Activated CD8-positive, alpha-beta memory T cell treated with anti-CD3 and anti-CD28 coated beads for 1 hour (primary cell): Measurements from ENCODE around the gene DCLRE1C.
"Not testable (repeated sequence)": the region's sequence is repeated elsewhere in the genome, so short reads cannot be mapped to it uniquely, and the experiment has no call there.

Source experiments
- DNase-seq, 2 donors: peaks; one replicate each; pipeline ENCODE4 v3.0.0-alpha.2; 2020; ENCODE audit warnings: low read depth in 1 of 2; ENCODE audit errors: extremely low read depth in 1 of 2

The DCLRE1C gene

DNA sequence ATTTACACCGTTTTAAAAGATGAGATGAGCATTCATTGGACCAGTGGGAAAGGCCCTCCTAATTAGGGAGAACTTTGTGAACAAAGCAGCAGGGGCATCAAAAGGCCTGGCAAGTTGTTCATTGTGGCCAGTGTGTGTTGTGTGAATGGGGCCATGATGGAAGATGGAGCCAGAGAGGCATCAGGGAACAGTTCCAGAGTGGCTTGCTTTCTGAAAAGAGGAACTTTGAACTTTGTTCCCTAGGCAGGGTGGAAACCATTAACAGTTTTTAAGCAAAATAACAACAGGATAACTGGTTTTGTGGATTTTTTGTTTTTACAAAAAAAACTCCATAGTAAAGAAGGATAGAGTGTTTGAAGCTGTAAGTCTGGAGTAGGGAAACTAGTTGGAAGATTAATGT, 62.7 kb downstream of the DCLRE1C start:
- no peak for DNase-seq

DNA sequence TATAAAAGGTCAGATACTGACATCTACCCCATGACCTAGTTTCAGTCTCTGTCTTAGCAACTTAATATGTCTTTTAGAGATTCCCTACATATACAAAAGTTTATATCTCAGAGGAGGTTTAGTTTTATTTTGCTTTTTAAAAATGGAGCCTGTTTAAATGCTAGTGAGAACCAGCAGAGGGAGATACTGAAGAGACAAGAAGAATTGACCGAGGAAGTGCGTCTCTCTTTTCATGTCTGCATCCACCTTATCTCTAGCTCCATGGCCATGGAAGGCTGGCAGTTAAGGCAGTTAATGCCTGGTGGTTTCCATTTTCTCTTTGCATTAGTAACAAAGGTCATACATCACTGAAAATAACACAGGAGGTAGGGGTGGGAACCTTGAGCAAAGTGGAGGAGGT, 64.6 kb downstream of the DCLRE1C start:
- DNase-seq: no peak

DNA sequence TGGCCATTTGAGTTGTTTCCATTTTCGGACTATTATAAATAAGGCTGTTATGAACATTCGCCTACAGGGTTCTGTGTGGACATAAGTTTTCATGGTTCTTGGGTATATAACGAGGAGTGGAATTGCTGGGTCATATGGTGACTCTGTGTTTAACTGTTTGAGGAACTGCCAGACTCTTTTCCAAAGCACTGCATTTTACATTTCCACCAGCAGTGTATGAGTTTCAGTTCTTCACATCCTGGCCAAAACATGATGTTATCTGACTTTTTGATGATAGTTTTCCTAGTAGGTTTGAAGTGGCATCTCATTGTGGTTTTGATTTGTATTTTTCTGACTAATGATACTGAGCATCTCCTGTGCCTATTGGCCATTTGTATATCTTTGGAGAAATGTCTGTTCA, 69.8 kb downstream of the DCLRE1C start:
- no peak for DNase-seq

DNA sequence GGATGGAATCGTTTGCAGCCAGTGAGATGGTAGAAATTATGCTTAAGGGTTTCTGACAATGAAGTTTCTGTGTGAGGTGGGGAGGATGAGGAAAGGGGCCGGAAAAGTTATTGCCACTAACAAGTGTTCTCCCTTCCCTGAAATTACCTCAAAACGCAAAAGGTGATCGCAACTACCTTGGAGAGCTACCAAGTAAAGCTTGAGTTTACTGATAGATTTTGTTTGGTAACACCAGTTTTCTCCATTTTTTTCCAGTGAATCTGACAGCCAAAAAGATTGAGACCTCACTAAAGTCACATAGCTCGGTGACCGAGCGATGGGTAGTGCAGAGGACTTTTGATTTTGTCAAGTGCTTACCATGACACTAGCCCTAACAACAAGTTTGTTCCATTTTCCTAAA, 73.7 kb downstream of the DCLRE1C start:
- DNase-seq: no peak

DNA sequence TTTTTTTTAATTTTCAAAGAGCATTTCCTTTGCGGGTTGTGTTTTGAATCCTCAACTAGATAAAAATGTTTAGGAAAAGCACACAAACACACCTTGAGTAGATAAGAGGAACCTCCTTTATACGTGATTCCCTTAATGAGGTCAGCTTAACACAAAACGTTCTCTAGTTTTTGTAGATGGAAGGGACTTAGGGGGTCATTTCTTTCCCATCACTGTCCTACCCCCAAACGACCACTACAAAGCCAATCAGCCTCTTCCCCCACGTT, 74.0 kb downstream of the DCLRE1C start:
- no peak for DNase-seq

DNA sequence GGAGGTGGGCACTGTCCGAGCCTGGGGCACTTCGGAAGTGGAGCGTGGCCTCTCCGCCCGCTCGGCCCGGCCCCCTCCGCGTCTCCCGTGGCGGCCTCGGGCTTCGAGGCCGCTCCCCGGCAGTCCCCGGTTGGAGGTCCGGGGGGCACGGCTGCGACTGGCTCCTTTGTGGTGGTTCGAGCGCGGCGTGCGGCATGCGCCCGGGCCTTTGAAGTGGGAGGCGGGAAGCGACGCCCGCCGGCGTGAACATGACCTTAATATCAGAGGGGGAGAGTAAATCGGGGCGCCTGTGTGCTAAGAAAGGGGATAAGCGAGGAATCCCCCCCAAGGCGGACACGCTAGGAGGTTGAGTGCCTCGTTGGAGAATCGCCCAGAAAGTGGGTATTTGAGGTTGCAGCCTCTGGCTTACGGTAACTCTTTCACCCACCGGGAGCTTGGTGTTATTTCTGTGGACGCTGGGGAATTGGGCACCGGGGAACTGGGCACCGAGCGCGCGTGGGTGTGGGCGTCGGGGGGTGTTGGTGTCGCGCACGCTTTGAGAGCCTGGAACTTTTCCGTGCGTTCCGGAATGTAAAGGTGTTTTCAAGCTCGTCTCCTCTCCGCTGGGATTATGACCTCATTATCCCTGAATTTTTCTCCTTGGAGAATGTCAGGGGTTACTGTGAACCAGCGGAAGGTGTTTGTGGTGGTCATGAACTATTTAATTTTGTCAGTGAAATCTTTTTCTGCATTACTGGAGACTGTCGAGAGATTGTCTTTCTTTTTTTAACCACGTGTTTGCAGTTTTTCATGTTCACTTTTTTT, 74.6 kb downstream of the DCLRE1C start:
- DNase-seq: peak in 1 of 2 donors; percentile 6

DNA sequence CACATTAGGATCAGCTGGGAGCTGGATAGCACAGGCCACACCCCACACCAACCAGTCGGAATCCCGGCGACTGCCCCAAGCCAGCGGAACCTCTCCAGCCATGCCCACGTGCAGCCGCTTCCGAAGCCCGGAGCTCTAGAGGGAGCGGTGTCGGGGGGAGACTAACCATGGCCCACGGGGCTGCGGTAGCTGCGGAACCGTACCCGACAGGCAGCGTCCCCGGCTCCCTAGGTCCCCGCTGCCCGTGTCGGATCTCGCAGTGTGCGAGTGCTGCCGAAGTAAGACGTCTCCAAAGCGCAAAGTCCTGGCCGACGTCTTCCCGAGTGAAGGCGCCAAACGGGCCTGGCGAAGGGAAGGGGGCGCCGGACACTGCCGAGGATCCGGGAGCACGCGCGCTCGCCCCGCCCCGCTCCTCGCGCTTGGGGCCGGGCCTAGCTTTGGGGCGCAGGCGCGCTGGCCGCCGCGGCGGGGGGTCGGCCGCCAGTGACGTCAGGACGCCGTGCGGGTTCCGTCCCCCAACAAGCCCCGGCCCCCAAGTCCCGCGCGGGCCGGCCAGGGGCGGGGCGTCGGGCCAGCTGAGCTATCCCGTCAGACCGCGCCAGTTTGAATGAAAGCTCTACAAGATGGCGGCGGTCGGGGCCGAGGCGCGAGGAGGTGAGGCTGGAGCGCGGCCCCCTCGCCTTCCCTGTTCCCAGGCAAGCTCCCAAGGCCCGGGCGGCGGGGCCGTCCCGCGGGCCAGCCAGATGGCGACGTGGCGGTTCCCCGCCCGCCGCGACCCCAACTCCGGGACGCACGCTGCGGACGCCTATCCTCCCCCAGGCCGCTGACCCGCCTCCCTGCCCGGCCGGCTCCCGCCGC, 75.4 kb downstream of the DCLRE1C start, which contains the start of gene SUV39H2:
Gene SUV39H2, plus strand, starts transcription at position 601 of the 858 bp plus-strand sequence. Its CDS starts 23 bp downstream, at position 624.
- DNase-seq: peak; percentile 63 to 85

DNA sequence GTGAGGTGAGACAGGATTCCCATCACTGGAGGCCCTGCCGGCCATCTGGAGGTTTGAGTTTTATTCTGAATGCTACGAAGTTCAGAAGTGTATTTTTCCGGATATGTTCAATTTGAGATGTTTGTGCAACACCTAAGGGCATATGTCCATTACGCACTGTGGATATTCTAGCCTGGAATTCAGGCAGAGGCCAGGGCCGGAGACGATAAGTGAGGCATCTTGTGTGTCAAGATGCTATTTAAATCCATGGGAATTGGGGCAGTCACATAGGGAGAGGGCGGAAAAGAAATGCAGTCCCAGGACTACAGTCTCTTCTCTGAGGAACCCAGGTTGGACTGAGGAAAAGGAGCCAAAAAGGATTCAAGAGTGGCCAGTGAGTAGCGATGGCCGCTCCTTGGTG, 77.1 kb downstream of the DCLRE1C start:
- no peak for DNase-seq

DNA sequence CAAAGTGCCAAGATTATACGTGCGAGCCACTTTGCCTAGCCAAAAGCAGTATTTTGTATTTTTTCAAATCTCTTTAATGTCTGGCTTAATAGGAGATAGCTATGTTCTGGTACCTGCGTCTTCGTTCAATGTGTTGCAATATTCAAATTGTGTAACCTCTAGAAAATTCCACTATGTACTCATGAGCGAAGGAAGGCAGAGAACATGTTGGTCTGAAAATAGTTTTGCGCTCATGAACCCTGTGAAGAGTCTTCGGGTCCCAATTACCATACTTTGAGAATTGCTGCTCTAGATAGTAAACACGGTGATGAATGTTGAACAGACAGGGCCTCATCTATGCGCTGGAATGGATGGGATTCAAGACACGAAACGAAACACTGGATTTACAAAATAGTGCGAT, 78.0 kb downstream of the DCLRE1C start:
- no peak for DNase-seq

DNA sequence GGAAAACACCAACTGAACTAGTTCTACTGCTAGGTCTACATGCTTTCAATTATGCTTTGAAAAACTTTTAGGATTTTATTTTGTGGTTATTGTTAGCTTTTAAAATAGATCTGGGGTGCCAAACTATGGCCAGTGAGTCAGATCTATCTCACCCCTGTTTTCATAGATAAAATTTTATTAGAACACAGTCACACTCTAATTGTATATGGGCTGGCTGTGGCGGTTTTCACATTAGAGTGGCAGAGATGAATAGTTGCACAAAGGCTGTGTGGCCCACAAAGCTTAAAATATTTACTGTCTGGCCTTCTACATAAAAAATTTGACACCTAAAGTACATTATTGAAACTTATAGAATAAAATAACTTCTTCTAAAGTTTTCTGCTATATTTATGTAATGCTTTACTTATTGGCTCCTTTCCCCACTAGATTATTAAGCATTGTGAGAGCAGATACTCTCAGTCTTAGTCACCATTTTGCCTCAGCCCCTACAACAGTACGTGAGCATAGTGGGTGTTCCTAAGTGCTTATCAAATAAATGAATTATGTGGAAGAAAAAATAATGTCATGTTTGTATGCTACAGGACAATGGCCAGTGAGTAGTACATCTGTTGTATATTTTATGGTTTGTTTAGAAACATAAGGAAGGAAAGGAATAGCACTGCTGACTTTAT, 80.7 kb downstream of the DCLRE1C start:
- DNase-seq: no peak

DNA sequence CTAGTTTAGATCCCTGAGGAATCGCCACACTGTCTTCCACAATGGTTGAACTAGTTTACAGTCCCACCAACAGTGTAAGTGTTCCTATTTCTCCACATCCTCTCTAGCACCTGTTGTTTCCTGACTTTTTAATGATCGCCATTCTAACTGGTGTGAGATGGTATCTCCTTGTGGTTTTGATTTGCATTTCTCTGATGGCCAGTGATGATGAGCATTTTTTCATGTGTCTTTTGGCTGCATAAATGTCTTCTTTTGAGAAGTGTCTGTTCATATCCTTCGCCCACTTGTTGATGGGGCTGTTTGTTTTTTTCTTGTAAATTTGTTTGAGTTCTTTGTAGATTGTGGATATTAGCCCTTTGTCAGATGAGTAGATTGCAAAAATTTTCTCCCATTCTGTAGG, 89.0 kb downstream of the DCLRE1C start:
- not testable (repeated sequence) for DNase-seq

DNA sequence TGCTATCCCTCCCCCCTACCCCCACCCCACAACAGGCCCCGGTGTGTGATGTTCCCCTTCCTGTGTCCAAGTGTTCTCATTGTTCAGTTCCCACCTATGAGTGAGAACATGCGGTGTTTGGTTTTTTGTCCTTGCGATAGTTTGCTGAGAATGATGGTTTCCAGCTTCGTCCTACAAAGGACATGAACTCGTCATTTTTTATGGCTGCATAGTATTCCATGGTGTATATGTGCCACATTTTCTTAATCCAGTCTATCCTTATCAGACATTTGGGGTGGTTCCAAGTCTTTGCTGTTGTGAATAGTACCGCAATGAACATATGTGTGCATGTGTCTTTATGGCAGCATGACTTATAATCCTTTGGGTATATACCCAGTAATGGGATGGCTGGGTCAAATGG, 89.4 kb downstream of the DCLRE1C start:
- not testable (repeated sequence) for DNase-seq

DNA sequence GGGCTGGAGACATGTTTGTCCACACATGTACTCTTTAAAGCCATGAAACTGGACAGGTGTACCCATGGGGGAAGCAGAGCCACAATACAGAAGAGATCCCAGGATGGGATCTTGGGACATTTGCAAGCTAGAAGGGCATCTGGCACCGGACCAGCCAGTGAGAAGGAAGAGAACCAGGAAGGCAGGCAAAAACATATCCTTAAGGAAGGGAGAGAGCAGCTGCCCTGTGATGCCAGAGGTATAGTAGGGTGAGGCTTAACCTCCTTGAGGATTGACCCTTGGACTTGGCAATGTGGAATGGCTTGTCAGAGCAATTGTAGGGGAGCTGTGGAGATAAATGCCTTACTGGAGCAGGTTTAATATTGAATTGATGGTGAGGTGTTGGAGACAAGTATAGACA, 93.1 kb downstream of the DCLRE1C start:
- no peak for DNase-seq

DNA sequence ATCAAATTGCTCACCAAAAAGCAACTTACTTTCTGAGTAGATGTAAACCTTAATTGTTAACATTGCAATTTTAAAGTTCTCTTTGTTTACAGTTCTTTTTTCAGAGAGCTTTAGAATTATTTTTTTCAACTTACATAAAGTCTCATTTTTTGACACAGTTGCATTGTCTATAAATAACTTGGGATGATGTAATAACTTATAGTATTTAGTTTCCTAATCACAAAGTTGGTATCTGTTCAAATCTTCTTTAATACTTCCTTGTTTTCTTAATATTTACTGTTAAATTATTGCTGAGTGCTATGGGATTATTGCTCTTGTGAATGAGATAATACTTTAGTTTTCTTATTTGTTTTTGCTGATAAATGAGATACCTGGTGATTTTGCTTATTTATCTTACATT, 94.1 kb downstream of the DCLRE1C start:
- DNase-seq: no peak

DNA sequence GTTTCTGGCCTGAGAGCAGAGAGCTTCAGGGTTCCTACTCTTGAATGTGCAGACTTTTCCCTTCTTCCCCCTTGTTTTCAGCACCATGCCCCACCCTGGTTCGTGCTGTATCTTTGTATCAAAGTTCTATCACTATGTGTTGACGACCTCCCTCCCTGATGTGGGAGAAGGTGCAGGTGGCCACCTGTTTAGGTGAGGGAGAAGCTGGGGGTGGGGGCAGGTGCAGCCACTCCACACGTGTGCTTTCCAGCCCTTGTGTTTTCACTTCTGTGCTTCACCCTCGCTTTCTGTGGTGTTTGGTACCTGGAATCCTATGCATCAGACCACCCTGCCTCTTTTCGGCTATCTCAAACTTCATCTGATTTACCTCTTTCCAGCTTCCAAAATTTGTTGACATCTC, 94.9 kb downstream of the DCLRE1C start:
- DNase-seq: no peak

DNA sequence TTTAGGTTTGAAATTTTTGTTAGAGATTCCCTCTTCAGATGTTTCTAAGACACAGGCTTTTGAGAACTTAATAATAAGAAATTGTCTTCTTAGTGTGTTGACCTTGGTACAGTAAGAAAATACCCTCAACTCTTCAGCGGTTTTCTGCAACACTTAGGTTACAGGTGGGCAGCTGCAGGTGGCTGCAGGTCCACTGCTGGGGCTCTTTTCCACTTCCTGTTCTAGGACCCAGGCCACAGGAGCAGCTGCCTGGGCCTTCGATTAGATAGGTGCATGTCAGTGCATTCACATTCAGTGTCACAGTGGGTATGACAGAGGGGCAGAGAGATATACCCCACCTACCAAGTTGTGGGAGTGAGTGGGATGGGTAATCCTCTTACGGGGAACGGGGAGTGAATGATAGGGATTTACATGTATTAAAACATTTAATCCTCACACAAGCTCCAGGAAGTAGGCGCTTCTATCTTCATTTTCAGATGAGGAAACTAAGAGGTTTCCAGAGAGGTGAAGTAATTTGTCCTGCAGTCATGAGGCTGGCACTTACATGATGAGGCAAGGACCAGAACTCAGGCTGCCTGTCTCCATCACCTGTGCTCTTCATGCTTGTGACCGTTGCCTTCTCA, 95.4 kb downstream of the DCLRE1C start:
- no peak for DNase-seq

DNA sequence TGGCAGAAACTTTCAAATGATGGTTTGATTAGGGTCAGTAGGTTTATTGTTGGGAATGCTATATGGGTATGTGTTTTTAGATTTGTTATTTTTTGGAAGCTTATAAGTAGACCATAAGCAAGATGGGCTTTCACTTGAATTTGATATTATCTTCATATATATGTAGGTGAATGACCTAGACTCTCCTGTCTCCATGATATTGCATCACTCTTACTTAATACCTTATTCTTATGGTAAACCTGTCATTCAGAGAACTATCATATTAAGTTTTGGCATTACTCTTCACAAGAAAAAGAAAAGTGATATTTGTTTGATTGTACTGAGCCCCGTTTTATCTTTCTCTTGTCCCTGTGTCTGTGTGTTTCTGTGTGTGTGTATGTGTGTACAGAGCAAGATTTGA, 98.4 kb downstream of the DCLRE1C start:
- no peak for DNase-seq

DNA sequence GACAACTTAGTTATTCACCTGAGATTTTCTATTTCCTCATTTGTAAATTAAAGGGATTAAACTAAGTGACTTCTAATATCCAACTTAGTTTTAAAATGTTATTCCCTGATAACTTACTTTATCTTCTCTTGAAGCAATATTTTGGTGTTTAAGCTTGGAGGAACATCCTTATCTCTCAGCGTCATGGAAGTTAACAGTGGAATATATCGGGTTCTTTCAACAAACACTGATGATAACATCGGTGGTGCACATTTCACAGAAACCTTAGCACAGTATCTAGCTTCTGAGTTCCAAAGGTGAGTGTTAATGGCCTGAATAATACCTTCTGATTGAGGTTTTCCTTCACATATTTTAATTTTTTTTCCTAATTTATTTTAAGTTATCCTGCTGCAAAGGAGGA, 101.7 kb downstream of the DCLRE1C start:
- no peak for DNase-seq
